HG02759 (cell line): ENCODE results near the gene FALEC.
A peak's percentile ranks its signal among the peaks of the same experiment; 100 is the strongest.
"Not testable (repeated sequence)": the region's sequence is repeated elsewhere in the genome, so short reads cannot be mapped to it uniquely, and the experiment has no call there.

ENCODE experiments used
- ATAC-seq: cut with Tn5 transposase; IDR thresholded peaks from one replicate; pipeline ENCODE4 v1.9.1; 2021; ENCODE audit warnings: mild to moderate bottlenecking, moderate library complexity; ENCODE audit not compliant: unreplicated experiment

The FALEC gene

GRCh38 chr1:150558303-150558704 lies 42.8 kb downstream of the FALEC start:
- ATAC-seq: no peak

GRCh38 chr1:150558761-150559655 lies 43.5 kb downstream of the FALEC start:
- ATAC-seq: no peak

GRCh38 chr1:150559656-150560010 lies 44.1 kb downstream of the FALEC start:
- no peak for ATAC-seq

DNA sequence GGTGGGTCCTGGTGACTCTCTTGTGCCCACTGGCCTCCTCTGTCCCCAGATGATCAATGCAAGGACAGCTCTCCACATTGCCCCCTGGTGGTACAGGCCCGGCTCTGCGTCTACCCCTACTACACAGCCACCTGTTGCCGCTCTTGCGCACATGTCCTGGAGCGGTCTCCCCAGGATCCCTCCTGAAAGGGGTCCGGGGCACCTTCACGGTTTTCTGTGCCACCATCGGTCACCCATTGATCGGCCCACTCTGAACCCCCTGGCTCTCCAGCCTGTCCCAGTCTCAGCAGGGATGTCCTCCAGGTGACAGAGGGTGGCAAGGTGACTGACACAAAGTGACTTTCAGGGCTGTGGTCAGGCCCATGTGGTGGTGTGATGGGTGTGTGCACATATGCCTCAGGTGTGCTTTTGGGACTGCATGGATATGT lies 44.5 kb downstream of the FALEC start:
- no peak for ATAC-seq

DNA sequence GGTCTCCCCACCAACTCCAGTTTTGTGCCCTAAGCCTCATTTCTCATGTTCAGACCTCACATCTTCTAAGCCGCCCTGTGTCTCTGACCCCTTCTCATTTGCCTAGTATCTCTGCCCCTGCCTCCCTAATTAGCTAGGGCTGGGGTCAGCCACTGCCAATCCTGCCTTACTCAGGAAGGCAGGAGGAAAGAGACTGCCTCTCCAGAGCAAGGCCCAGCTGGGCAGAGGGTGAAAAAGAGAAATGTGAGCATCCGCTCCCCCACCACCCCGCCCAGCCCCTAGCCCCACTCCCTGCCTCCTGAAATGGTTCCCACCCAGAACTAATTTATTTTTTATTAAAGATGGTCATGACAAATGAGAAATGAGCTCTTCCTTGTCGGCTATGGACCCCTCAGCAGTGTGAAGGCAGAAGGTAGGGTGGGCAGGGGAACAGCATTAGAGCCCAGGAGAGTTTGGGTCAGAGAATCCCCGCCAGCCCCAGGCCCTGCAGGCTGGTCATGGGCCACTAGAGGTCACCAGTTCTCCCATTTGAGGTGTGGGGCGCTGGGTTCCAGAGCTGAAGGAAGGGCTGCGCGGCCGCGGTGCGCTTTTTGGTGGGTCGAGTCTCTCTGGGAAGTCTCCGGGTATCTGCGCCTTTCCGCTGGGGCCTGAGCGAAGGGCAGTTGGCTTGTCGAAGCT lies 45.2 kb downstream of the FALEC start:
- ATAC-seq: peak; percentile 28

- ATAC-seq: peak; percentile 14
Measured at GRCh38 chr1:150561254-150561973, 45.9 kb downstream of the FALEC start.

DNA sequence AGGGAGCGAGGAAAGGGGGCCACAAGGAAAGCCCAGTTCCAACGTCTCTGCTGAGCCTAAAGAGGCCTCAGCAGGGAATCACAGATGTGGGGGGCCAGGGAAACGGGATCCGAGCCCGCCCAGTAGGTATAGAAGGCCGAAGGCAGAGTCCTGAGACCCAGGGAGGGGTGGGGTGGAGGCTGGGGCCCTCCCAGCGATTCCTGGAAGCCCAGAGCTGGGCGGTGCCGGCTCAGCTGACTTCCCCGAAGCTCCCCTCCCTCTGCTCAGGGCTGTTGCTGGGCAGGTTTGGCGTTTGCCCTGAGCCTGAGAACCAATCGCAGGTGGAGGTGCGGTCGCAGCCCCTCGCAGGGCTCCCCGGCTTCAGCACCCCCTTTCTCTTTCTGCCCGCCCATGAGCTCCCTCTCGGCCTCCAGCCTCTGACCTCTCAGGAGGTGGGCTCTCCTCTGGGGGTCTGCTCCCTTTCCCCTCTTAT lies 46.5 kb downstream of the FALEC start:
- peak; percentile 45 for ATAC-seq

GRCh38 chr1:150562446-150563339 lies 47.1 kb downstream of the FALEC start:
- ATAC-seq: peak; percentile 33

GRCh38 chr1:150563340-150564038 lies 47.9 kb downstream of the FALEC start:
- peak; percentile 22 for ATAC-seq

GRCh38 chr1:150564051-150564991 lies 48.8 kb downstream of the FALEC start:
- no peak for ATAC-seq

DNA sequence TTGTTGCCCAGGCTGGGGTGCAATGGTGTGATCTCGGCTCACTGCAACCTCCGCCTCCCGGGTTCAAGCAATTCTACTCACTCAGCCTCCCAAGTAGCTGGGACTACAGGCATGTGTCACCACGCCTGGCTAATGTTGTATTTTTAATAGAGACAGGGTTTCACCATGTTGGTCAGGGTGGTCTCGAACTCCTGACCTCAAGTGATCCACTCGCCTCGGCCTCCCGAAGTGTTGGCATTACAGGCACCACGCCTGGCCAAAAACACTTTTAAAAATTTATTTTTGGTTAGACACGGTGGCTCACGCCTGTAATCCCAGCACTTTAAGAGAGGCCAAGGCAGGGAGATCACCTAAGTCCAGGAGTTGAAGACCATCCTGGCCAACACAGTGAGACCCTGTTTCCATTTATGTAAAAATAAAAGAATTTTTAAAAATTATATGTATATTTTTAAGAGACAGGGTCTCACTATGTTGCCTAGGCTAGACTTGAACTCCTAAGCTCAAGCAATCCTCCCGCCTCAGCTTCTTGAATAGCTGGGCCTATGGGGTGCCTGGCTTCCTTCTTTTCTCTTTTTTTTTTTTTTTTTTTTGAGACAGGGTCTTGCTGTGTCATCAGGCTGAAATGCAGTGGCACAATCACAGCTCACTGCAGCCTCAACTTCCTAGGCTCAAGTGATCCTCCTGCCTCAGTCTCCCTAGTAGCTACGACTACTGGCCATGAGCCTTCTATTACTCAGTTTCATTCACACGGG lies 49.9 kb downstream of the FALEC start:
- ATAC-seq: not testable (repeated sequence)

- no peak for ATAC-seq
Measured at GRCh38 chr1:150566589-150567340, 51.2 kb downstream of the FALEC start.

DNA sequence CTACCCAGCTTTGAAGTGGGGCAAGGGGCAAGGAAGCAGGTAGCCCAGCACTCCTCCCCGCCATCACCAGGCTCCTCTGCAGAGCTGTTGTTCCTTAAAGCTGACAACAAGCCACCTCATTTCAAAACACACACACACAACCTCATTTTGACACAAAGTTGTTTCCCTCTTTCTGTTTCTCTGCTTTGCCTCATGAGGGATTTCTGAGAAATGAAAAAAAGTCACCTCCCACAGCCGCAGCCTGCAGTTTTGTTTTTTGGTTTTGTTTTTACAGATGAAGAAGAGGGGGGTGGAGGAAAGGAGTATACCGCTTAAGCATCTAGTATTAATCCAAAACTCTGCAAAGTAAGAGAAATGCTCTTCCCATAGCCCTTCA lies 51.8 kb downstream of the FALEC start:
- peak; percentile 36 for ATAC-seq

- ATAC-seq: peak; percentile 25
Measured at GRCh38 chr1:150567717-150568593, 52.4 kb downstream of the FALEC start.

- ATAC-seq: no peak
Measured at GRCh38 chr1:150568594-150568966, 53.0 kb downstream of the FALEC start.

DNA sequence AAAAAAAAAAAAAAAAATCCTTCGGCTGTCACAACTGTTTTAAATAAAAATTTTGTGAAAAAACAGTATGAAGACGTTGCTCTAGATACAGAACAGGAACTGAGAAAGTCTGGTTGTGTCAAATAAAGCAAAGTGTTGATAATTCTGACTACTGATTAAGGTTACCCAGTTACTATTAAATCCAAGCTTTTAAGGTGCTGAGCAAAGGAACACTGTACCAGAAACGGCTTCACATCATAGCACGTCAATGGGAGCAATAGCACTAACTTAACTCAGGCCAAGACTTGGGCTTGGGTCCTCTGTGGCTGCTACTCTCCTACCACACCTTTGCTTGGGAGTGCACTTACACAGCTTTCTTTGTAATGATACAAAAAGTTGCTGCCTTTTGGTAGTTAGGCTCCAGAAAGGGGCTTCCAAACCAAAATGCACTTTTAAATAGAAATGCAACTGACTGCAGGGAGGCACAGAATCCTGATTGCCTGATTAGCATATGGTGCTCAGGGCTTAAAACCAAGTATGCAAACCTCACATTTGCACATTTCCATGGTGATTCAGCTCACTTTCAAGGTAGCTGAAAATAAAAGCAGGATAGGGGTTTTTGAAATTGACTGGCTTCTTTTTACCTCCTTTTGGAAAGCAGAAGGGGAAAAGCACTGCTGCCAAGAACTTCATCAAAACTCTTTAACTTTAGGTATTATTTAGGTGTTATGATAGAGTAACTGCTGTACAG lies 57.5 kb downstream of the FALEC start:
- ATAC-seq: no peak
